ENCODE data around the gene STEEP1.

Gene STEEP1

GRCh38 chrX:119565107-119565663, at the start of gene STEEP1:
Gene STEEP1, minus strand, starts transcription at chrX:119565409. Its CDS starts 54 bp downstream, at chrX:119565355.
- H3K36me3 ChIP-seq (ENCODE audit: insufficient read depth, low read length) = no peaks in the 10 kb centered on the region
- peak within 1 kb of the TSS; percentile 89 for H3K4me3 ChIP-seq (ENCODE audit: low read length)
- no peaks in the 10 kb centered on the region for H3K9me3 ChIP-seq (ENCODE audit: low read length)
- peak within 1 kb of the TSS; percentile 46 for H2AFZ ChIP-seq (ENCODE audit: low read depth, low read length)
- peaks cover 3% of the 10 kb centered on the region for H3K4me1 ChIP-seq (ENCODE audit: insufficient read depth, low read length)
- H3K27me3 ChIP-seq (ENCODE audit: insufficient read depth, low read length) = no peaks in the 10 kb centered on the region

- Histone ChIP-seq H3K27me3 (ENCODE audit: insufficient read depth, low read length) (no peaks in the 10 kb centered on the region), H3K9me3 (ENCODE audit: low read length) (no peaks in the 10 kb centered on the region), H3K4me3 (ENCODE audit: low read length) (no peak overlapping the region), H2AFZ (ENCODE audit: low read depth, low read length) (no peak overlapping the region), H3K4me1 (ENCODE audit: insufficient read depth, low read length) (no peaks in the 10 kb centered on the region), H3K36me3 (ENCODE audit: insufficient read depth, low read length) (no peaks in the 10 kb centered on the region)
Measured at GRCh38 chrX:119614776-119615175, 49.6 kb upstream of the STEEP1 start.

GRCh38 chrX:119607018-119607389, 41.8 kb upstream of the STEEP1 start:
- no peaks in the 10 kb centered on the region for H3K36me3 ChIP-seq (ENCODE audit: insufficient read depth, low read length)
- H3K27me3 ChIP-seq (ENCODE audit: insufficient read depth, low read length) = no peaks in the 10 kb centered on the region
- peak overlapping the region; percentile 66 for H2AFZ ChIP-seq (ENCODE audit: low read depth, low read length)
- no peaks in the 10 kb centered on the region for H3K4me1 ChIP-seq (ENCODE audit: insufficient read depth, low read length)
- H3K9me3 ChIP-seq (ENCODE audit: low read length) = no peaks in the 10 kb centered on the region
- H3K4me3 ChIP-seq (ENCODE audit: low read length) = no peak overlapping the region

- H3K4me1 ChIP-seq (ENCODE audit: insufficient read depth, low read length) = no peaks in the 10 kb centered on the region
- H3K4me3 ChIP-seq (ENCODE audit: low read length) = peak within 1 kb of the TSS; percentile 84
- no peaks in the 10 kb centered on the region for H3K27me3 ChIP-seq (ENCODE audit: insufficient read depth, low read length)
Measured at GRCh38 chrX:119606280-119607017, 41.2 kb upstream of the STEEP1 start, which contains the start of gene NKRF. Gene NKRF, minus strand, starts transcription at chrX:119606424.

GRCh38 chrX:119605464-119606279, 40.5 kb upstream of the STEEP1 start:
- H3K36me3 ChIP-seq (ENCODE audit: insufficient read depth, low read length) = no peaks in the 10 kb centered on the region
- no peaks in the 10 kb centered on the region for H3K4me1 ChIP-seq (ENCODE audit: insufficient read depth, low read length)
- H2AFZ ChIP-seq (ENCODE audit: low read depth, low read length) = peak overlapping the region; percentile 66
- no peaks in the 10 kb centered on the region for H3K27me3 ChIP-seq (ENCODE audit: insufficient read depth, low read length)
- peak overlapping the region; percentile 84 for H3K4me3 ChIP-seq (ENCODE audit: low read length)
- H3K9me3 ChIP-seq (ENCODE audit: low read length) = no peaks in the 10 kb centered on the region

More at GRCh38 chrX:119606280-119607017, 41.2 kb upstream of the STEEP1 start, which contains the start of gene NKRF:
- Histone ChIP-seq H3K9me3 (ENCODE audit: low read length) (no peaks in the 10 kb centered on the region), H3K36me3 (ENCODE audit: insufficient read depth, low read length) (no peaks in the 10 kb centered on the region), H2AFZ (ENCODE audit: low read depth, low read length) (peak within 1 kb of the TSS; percentile 66)

- no peaks in the 10 kb centered on the region for H3K4me1 ChIP-seq (ENCODE audit: insufficient read depth, low read length)
- no peaks in the 10 kb centered on the region for H3K9me3 ChIP-seq (ENCODE audit: low read length)
- no peaks in the 10 kb centered on the region for H3K36me3 ChIP-seq (ENCODE audit: insufficient read depth, low read length)
- no peak overlapping the region for H2AFZ ChIP-seq (ENCODE audit: low read depth, low read length)
- H3K27me3 ChIP-seq (ENCODE audit: insufficient read depth, low read length) = no peaks in the 10 kb centered on the region
- peak overlapping the region; percentile 84 for H3K4me3 ChIP-seq (ENCODE audit: low read length)
Measured at GRCh38 chrX:119604766-119605463, 39.7 kb upstream of the STEEP1 start.

GRCh38 chrX:119602701-119603255, 37.6 kb upstream of the STEEP1 start:
- Histone ChIP-seq H3K27me3 (ENCODE audit: insufficient read depth, low read length) (no peaks in the 10 kb centered on the region), H3K4me1 (ENCODE audit: insufficient read depth, low read length) (no peaks in the 10 kb centered on the region), H3K9me3 (ENCODE audit: low read length) (no peaks in the 10 kb centered on the region), H2AFZ (ENCODE audit: low read depth, low read length) (no peak overlapping the region), H3K36me3 (ENCODE audit: insufficient read depth, low read length) (no peaks in the 10 kb centered on the region), H3K4me3 (ENCODE audit: low read length) (no peak overlapping the region)

- no peak overlapping the region for H2AFZ ChIP-seq (ENCODE audit: low read depth, low read length)
- no peak overlapping the region for H3K4me3 ChIP-seq (ENCODE audit: low read length)
- no peaks in the 10 kb centered on the region for H3K27me3 ChIP-seq (ENCODE audit: insufficient read depth, low read length)
- no peaks in the 10 kb centered on the region for H3K9me3 ChIP-seq (ENCODE audit: low read length)
- peaks cover 19% of the 10 kb centered on the region for H3K36me3 ChIP-seq (ENCODE audit: insufficient read depth, low read length)
- H3K4me1 ChIP-seq (ENCODE audit: insufficient read depth, low read length) = no peaks in the 10 kb centered on the region
Measured at GRCh38 chrX:119589810-119590209, 24.6 kb upstream of the STEEP1 start.

GRCh38 chrX:119583431-119584059, 18.3 kb upstream of the STEEP1 start:
- Histone ChIP-seq H2AFZ (ENCODE audit: low read depth, low read length) (no peak overlapping the region), H3K4me3 (ENCODE audit: low read length) (no peak overlapping the region), H3K4me1 (ENCODE audit: insufficient read depth, low read length) (no peaks in the 10 kb centered on the region), H3K9me3 (ENCODE audit: low read length) (no peaks in the 10 kb centered on the region), H3K36me3 (ENCODE audit: insufficient read depth, low read length) (peaks cover 4% of the 10 kb centered on the region), H3K27me3 (ENCODE audit: insufficient read depth, low read length) (no peaks in the 10 kb centered on the region)

GRCh38 chrX:119579414-119579813, 14.2 kb upstream of the STEEP1 start:
- peaks cover 4% of the 10 kb centered on the region for H3K4me1 ChIP-seq (ENCODE audit: insufficient read depth, low read length)
- no peak overlapping the region for H3K4me3 ChIP-seq (ENCODE audit: low read length)
- no peaks in the 10 kb centered on the region for H3K9me3 ChIP-seq (ENCODE audit: low read length)
- peaks cover 8% of the 10 kb centered on the region for H3K36me3 ChIP-seq (ENCODE audit: insufficient read depth, low read length)
- H3K27me3 ChIP-seq (ENCODE audit: insufficient read depth, low read length) = no peaks in the 10 kb centered on the region
- no peak overlapping the region for H2AFZ ChIP-seq (ENCODE audit: low read depth, low read length)

- H3K4me1 ChIP-seq (ENCODE audit: insufficient read depth, low read length) = peaks cover 4% of the 10 kb centered on the region
- H3K36me3 ChIP-seq (ENCODE audit: insufficient read depth, low read length) = peaks cover 6% of the 10 kb centered on the region
- H3K4me3 ChIP-seq (ENCODE audit: low read length) = peak within 1 kb of the TSS; percentile 79
- H3K9me3 ChIP-seq (ENCODE audit: low read length) = no peaks in the 10 kb centered on the region
- H2AFZ ChIP-seq (ENCODE audit: low read depth, low read length) = peak within 1 kb of the TSS; percentile 14
- no peaks in the 10 kb centered on the region for H3K27me3 ChIP-seq (ENCODE audit: insufficient read depth, low read length)
Measured at GRCh38 chrX:119574394-119575266, 9.4 kb upstream of the STEEP1 start, which contains the start of gene UBE2A. Gene UBE2A, plus strand, starts transcription at chrX:119574563. Its CDS starts 149 bp downstream, at chrX:119574712.
